ENCODE data around the gene GSX1.

Gene GSX1

DNA sequence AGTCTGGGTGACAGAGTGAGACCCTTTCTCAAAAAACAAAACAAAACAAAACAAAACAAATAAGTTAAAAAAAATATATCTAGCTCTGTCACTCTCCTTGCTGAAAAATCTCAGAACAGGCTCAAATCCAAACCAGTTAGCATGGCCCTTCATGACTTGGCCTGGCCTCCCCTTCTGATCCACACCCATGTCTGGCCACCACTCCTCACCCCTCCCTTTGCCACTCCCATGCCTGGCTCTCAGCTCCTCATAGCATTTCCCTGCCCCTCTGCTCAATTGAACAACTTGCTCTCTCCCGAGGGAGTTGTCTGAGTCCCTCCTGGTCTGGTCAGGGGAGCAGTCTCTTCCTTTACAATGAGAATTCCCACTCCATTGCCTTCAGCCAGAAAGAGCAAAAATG lies 4.0 kb upstream of the GSX1 start:
- no peak overlapping the region for H3K27ac ChIP-seq
- TF ChIP-seq, protein P1, sequence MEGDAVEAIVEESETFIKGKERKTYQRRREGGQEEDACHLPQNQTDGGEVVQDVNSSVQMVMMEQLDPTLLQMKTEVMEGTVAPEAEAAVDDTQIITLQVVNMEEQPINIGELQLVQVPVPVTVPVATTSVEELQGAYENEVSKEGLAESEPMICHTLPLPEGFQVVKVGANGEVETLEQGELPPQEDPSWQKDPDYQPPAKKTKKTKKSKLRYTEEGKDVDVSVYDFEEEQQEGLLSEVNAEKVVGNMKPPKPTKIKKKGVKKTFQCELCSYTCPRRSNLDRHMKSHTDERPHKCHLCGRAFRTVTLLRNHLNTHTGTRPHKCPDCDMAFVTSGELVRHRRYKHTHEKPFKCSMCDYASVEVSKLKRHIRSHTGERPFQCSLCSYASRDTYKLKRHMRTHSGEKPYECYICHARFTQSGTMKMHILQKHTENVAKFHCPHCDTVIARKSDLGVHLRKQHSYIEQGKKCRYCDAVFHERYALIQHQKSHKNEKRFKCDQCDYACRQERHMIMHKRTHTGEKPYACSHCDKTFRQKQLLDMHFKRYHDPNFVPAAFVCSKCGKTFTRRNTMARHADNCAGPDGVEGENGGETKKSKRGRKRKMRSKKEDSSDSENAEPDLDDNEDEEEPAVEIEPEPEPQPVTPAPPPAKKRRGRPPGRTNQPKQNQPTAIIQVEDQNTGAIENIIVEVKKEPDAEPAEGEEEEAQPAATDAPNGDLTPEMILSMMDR (conservative IDR thresholded peaks at IDR 0.05; ENCODE audit: low read depth), result no peak
- no peak for DNase-seq (ENCODE audit: low spot score)
- ChIA-PET CTCF (interaction anchor here (0.5 to 1.0 kb wide), 5 partner anchors 8 to 426 kb away, joined by 3 to 7 read pairs (median 3); no protein-coding TSS in a partner anchor), POLR2A (ENCODE audit: low non-redundant PET) (no interaction called here)

DNA sequence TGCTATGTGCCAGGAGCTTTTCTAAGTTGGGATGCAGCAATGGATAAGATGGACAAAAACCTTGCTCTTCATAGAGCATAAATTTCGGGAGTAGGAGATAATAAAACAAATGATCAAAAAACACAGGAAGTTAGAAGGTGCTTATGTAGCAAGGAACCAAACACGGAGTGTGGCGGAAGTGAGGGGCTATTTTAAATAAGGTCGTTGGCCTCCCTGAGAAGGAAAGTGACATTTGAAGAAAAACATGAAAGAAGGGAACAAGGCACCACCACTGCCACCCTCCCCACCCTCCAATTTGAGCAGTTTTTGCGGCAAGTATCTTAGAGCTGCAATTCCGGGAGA lies 3.2 kb upstream of the GSX1 start:
- CTCF ChIA-PET, result interaction anchor here (1.0 kb wide), 1 partner anchor 427 kb away, joined by 3 read pairs; no protein-coding TSS in a partner anchor
- POLR2A ChIA-PET (ENCODE audit: low non-redundant PET), result no interaction called here
- TF ChIP-seq, protein P1 (conservative IDR thresholded peaks at IDR 0.05; ENCODE audit: low read depth), result no peak
- H3K27ac ChIP-seq, result no peak overlapping the region
- no peak for DNase-seq (ENCODE audit: low spot score)

DNA sequence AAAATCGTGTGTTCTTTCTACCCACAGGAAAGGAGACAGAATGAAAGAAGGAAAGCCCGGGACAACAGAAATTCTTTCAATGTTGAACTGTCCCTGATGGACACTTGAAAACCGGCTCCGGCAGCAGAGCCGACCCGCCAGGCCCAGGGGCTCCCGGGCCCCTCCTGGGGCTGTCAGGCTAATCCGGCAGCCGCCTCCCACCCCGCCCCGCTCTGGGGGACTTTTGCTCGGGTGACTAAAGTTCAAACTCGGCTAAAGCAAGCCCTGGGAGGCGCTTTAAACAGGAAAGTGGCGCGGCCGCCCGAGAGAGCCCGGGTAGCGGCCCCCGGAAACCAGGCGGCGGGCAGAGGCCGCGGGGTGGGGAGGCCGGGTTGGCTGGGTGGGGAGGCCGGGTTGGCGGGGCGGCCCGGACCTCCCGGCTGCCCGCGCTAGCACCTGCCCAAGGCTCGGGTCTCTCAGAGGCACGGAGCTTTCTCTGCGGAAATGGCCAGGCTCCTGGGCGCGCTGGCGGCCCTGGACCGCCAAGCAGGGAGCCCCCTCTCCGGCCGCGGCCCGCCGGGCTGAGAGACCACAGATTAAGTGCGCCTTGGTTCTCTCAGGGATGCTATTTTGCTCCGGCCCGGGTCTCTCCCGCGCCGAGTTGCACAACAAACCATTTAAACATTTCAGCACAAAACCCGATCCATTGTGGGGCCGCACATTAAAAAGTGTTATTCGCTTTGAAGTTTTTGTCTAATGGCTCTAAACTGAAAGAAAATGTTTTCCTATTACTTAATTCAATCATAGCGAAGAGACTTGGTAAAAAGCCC lies 2.6 kb upstream of the GSX1 start:
- DNase-seq (ENCODE audit: low spot score), result no peak
- POLR2A ChIA-PET (ENCODE audit: low non-redundant PET), result no interaction called here
- TF ChIP-seq, protein P1 (conservative IDR thresholded peaks at IDR 0.05; ENCODE audit: low read depth), result no peak
- CTCF ChIA-PET, result no interaction called here
- H3K27ac ChIP-seq, result no peak overlapping the region

DNA sequence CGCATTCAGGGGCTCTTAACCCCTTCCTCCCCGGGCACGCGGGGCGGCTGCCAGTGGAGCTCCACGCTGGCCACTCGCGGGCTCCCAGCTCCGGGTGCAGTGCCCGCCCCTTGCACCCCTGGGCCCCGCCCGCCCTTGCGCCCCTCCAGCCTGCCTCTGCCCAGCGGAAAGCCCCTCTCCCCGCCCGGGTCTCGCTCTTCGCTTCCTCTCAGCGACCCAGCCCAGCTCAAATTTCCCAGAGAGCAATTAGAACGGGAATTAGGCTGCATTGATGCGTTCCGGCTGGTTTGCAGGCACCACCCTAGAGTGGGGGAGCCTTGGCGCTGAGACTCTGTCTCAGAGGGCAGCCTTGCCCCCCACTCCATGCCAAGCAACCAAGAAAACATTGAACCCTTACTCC lies 1.8 kb upstream of the GSX1 start:
- DNase-seq (ENCODE audit: low spot score), result no peak
- TF ChIP-seq, protein P1 (conservative IDR thresholded peaks at IDR 0.05; ENCODE audit: low read depth), result no peak
- POLR2A ChIA-PET (ENCODE audit: low non-redundant PET), result no interaction called here
- H3K27ac ChIP-seq, result no peak overlapping the region
- CTCF ChIA-PET, result no interaction called here

DNA sequence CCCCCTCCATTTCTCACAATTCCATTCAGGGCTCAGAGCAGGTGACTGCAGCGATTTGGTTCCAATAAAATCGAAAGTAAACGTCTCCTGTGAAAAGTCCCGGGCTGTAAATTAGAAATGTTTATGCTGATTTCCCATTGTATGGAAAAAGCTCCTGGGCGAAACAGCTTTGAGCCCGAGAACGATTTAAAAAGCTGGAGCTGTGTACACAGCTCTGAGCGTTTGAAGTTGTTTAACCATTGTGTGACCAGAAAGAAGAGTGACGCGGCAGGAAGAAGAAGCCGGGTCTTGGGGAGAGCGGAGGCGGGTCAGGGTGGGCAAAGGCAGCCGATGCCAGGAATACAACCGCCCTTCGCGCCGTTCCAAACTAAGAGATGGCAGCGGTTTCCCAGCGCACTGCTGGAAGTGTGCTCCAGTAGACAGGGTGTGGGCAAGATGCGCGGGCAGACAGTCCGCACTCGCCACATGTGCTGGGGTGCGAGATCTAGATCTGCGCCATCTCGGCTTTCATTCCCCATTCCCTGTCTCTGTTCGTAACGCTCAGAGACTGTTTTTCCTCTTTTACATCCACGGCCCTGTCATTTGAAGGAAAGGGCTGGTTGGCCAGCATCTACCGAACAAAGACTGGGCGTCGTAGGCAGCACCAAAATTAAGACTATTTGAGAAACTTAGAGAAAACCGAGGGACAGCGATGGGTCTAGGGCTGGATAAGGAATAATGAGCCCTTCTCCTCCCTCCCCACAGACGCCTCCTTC lies 960 bp upstream of the GSX1 start:
- H3K27ac ChIP-seq, result no peak overlapping the region
- POLR2A ChIA-PET (ENCODE audit: low non-redundant PET), result no interaction called here
- TF ChIP-seq, protein P1 (conservative IDR thresholded peaks at IDR 0.05; ENCODE audit: low read depth), result no peak
- CTCF ChIA-PET, result no interaction called here
- DNase-seq (ENCODE audit: low spot score), result no peak

DNA sequence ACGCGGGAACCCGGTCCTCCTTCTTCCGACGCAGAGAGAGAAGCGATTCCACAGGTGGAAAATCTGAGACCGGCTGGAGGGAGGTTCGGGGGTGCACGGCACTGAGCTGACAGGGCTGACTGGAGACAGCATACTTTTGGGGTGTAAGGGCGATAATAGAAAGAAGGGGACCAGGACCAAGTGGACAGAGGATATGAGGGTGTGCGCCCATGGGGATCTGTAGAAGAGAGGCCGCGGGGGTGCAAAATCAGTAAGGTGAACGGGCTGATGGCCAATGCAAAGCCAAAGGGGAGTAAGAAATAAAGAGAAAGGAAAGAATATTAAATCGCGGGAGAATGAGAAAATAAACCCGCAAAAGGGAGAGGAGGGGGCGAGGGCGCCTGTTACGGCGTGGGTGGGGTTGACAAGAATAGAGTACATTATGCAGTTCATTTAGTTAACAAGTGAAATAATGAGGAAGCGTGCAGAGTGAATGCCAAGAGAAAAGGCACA lies 336 bp upstream of the GSX1 start:
- TF ChIP-seq, protein P1 (conservative IDR thresholded peaks at IDR 0.05; ENCODE audit: low read depth), result no peak
- no peak overlapping the region for H3K27ac ChIP-seq
- DNase-seq (ENCODE audit: low spot score), result no peak
- ChIA-PET POLR2A (ENCODE audit: low non-redundant PET) (no interaction called here), CTCF (no interaction called here)
